Right lobe of liver (tissue), 6 donors: ENCODE results near the gene TEX50. TPM values are rescaled to one million over a fixed set of nuclear protein-coding genes. Genes with fewer than 3 reads are reported as not detected.
"Not testable (repeated sequence)": the region's sequence is repeated elsewhere in the genome, so short reads cannot be mapped to it uniquely, and the experiment has no call there.

Experiments used
- ATAC-seq, 4 donors: fragments of 200-7000 bp; cut with Tn5 transposase; one replicate each; pipeline ENCODE4 v1.9.1; 2020; ENCODE audit warnings: mild to moderate bottlenecking in 4 of 4, moderate library complexity in 4 of 4
- DNase-seq, 3 donors: peaks; one replicate each; pipeline ENCODE4 v3.0.0-alpha.2; 2020
- H3K27ac ChIP-seq, 3 donors: fragments of 200-600 bp; one replicate each; pipeline ENCODE4 v1.8.0; 2022
- H3K27me3 ChIP-seq, 2 donors: fragments of 200-600 bp; one replicate each; pipeline ENCODE4 v1.8.0; 2022
- H3K36me3 ChIP-seq, 4 donors: fragments of 200-600 bp; sonication (generic) in 1 of 4; one replicate each; pipeline versions ENCODE4 v1.5.1 to v1.8.0; 2017 to 2022; ENCODE audit warnings: control low read depth in 1 of 4
- H3K4me1 ChIP-seq, 4 donors: fragments of 200-600 bp; sonication (generic) in 1 of 4; one replicate each; pipeline versions ENCODE4 v1.5.1 to v1.8.0; 2017 to 2022; ENCODE audit warnings: control low read depth in 1 of 4
- H3K4me3 ChIP-seq, 3 donors: fragments of 200-600 bp; one replicate each; pipeline ENCODE4 v1.8.0; 2022
- H3K9me3 ChIP-seq, 4 donors: fragments of 200-600 bp; sonication (generic) in 1 of 4; one replicate each; pipeline versions ENCODE4 v1.5.1 to v1.8.0; 2017 to 2022; ENCODE audit warnings: control low read depth in 1 of 4
- CTCF ChIP-seq, 4 donors: fragments of 200-600 bp in 3 of 4; fragments of 450-650 bp in 1 of 4; IDR thresholded peaks; one replicate each; pipeline versions ENCODE4 v1.5.1 to v1.8.0; 2016 to 2022; ENCODE audit warnings: antibody characterized with exemption in 4 of 4, mild to moderate bottlenecking in 2 of 4
- POLR2A ChIP-seq: fragments of 450-650 bp; IDR thresholded peaks from one replicate; pipeline ENCODE4 v1.6.1; 2017; ENCODE audit warnings: antibody characterized with exemption, mild to moderate bottlenecking
- WGBS: methylation state at CpG from one replicate; pipeline ENCODE4 v1.1.6; 2018; ENCODE audit warnings: low coverage, low lambda C conversion rate; ENCODE audit not compliant: insufficient coverage; ENCODE audit errors: missing lambda C conversion rate; 5-methylcytosine and 5-hydroxymethylcytosine counted together
- intact Hi-C, 2 donors: fragments of 100-400 bp; cut with DNase I; formaldehyde crosslinking; loops; one replicate each; pipeline versions ENCODE4 v1.11.2 to v1.14.1; 2022
- total RNA-seq, 6 experiments: library from RNA; depleted of rRNA in 2 of 6; stranded (reverse); fragments of >200 nt in 2 of 6; fragmentation: NEBNext Ultra II Directional in 3 of 6; extraction: Animal tissue kit (Norgen Biotek cat#: 25700) in 3 of 6; gene quantifications; one replicate each; pipeline versions ENCODE4 v1.1.0 to v1.2.4, GENCODE V29; 2016 to 2023
- donor health status: DM: no; HTN: yes; CAD: no.
- donor health status: DM: no; HTN: no; CAD: no.
- donor health status: DM: no; HTN: no; CAD: no.
- donor health status: DM: no; HTN: yes; CAD: no.
- donor health status: DM: no; HTN: yes; CAD: no.

The TEX50 gene
- total RNA-seq, 6 experiments from 2014 or later: not detected

GRCh38 chr1:173663159-173663558 is 28.0 kb downstream of the TEX50 start:
- Histone ChIP-seq H3K36me3 (no peaks in the 10 kb centered on the region), H3K27me3 (no peaks in the 10 kb centered on the region), H3K9me3 (no peaks in the 10 kb centered on the region), H3K4me1 (no peaks in the 10 kb centered on the region), H3K4me3 (no peak overlapping the region), H3K27ac (no peak overlapping the region)
- intact Hi-C loops: no loop called here
- TF ChIP-seq POLR2A (no peak), CTCF (IDR thresholded peaks at IDR 0.05) (no peak)
- 66% methylated on average over 2 of the region's 3 CpGs for WGBS
- no peak for DNase-seq
- no peak for ATAC-seq

GRCh38 chr1:173666646-173667045 is 31.5 kb downstream of the TEX50 start:
- Histone ChIP-seq H3K27me3 (peaks cover 0 to 6% of the 10 kb centered on the region in 2 donors), H3K4me1 (peaks cover 0 to 7% (median 0%) of the 10 kb centered on the region in 4 donors), H3K4me3 (no peak overlapping the region), H3K9me3 (no peaks in the 10 kb centered on the region), H3K27ac (no peak overlapping the region), H3K36me3 (no peaks in the 10 kb centered on the region)
- intact Hi-C loops: no loop called here
- 87% methylated on average over 3 of the region's 3 CpGs for WGBS
- no peak for ATAC-seq
- TF ChIP-seq POLR2A: no peak
- no peak for TF ChIP-seq CTCF (IDR thresholded peaks at IDR 0.05)
- DNase-seq: no peak

- Histone ChIP-seq H3K4me3 (peak within 1 kb of the TSS; percentile 24 to 29 (median 29)), H3K27ac (no peak within 1 kb of the TSS), H3K9me3 (no peaks in the 10 kb centered on the region), H3K36me3 (no peaks in the 10 kb centered on the region), H3K27me3 (peaks cover 0 to 6% of the 10 kb centered on the region in 2 donors), H3K4me1 (peaks cover 0 to 7% (median 0%) of the 10 kb centered on the region in 4 donors)
- ATAC-seq (peak; percentile 43 to 84 (median 57)), DNase-seq (peak in 2 of 3 donors; percentile 43 to 57)
- 7% methylated on average over 17 of the region's 33 CpGs for WGBS
- TF ChIP-seq POLR2A: no peak
- TF ChIP-seq CTCF (IDR thresholded peaks at IDR 0.05): no peak
- intact Hi-C loops: no loop called here
Measured at GRCh38 chr1:173669491-173669941, 34.4 kb downstream of the TEX50 start, which contains the start of gene ANKRD45. TSS of gene ANKRD45 (minus strand) at chr1:173669851. CDS start at chr1:173659418, 10,433 bp downstream.

- H3K36me3 ChIP-seq, H3K27me3 ChIP-seq, ATAC-seq, H3K9me3 ChIP-seq, H3K4me1 ChIP-seq, H3K4me3 ChIP-seq, intact Hi-C loops, DNase-seq, H3K27ac ChIP-seq: not testable (repeated sequence)
- 56% methylated on average over 2 of the region's 2 CpGs for WGBS
Measured at GRCh38 chr1:173674496-173674895, 39.4 kb downstream of the TEX50 start.

GRCh38 chr1:173680152-173680551 is 45.0 kb downstream of the TEX50 start:
- H3K27ac ChIP-seq, H3K36me3 ChIP-seq, H3K27me3 ChIP-seq, ATAC-seq, DNase-seq, intact Hi-C loops, H3K4me1 ChIP-seq, H3K9me3 ChIP-seq, H3K4me3 ChIP-seq: not testable (repeated sequence)
- 82% methylated on average over 5 of the region's 5 CpGs for WGBS

GRCh38 chr1:173682184-173682583 is 47.0 kb downstream of the TEX50 start:
- DNase-seq (no peak), ATAC-seq (no peak)
- no peaks in the 10 kb centered on the region for H3K4me1 ChIP-seq
- no peak overlapping the region for H3K27ac ChIP-seq
- no peak for TF ChIP-seq CTCF (IDR thresholded peaks at IDR 0.05)
- no peak for TF ChIP-seq POLR2A
- no peaks in the 10 kb centered on the region for H3K9me3 ChIP-seq
- no peaks in the 10 kb centered on the region for H3K36me3 ChIP-seq
- intact Hi-C loops: no loop called here
- H3K4me3 ChIP-seq: no peak overlapping the region
- no peaks in the 10 kb centered on the region for H3K27me3 ChIP-seq

- H3K9me3 ChIP-seq, H3K27me3 ChIP-seq, ATAC-seq, intact Hi-C loops, H3K36me3 ChIP-seq, H3K27ac ChIP-seq, DNase-seq, H3K4me3 ChIP-seq, H3K4me1 ChIP-seq: not testable (repeated sequence)
- WGBS: 78% methylated on average over 4 of the region's 4 CpGs
Measured at GRCh38 chr1:173683838-173684237, 48.7 kb downstream of the TEX50 start.

GRCh38 chr1:173685121-173685520 is 50.0 kb downstream of the TEX50 start:
- ATAC-seq, H3K4me3 ChIP-seq, intact Hi-C loops, H3K36me3 ChIP-seq, H3K27ac ChIP-seq, H3K4me1 ChIP-seq, H3K9me3 ChIP-seq, H3K27me3 ChIP-seq, DNase-seq: not testable (repeated sequence)
- WGBS: 83% methylated on average over 1 of the region's 3 CpGs
